OCI-LY7 (cell line): Measurements from ENCODE around the gene PLA2G4B.

ENCODE experiments used
- EZH2phosphoT487 ChIP-seq: fragments of 200-600 bp; sonication (generic); IDR thresholded peaks from 2 replicates; pipeline ENCODE4 v1.6.1; 2018; ENCODE audit warnings: low read depth, borderline replicate concordance, mild to moderate bottlenecking, mixed run types, antibody characterized with exemption, low read length, moderate library complexity, mixed read lengths
- TF ChIP-seq, protein P1 (sequence below): fragments of 200-600 bp; sonication (generic); conservative IDR thresholded peaks from 2 replicates; pipeline ENCODE4 v1.5.1; 2014; ENCODE audit warnings: mild to moderate bottlenecking, antibody characterized with exemption, low read length, moderate library complexity, mixed read lengths

DNA sequence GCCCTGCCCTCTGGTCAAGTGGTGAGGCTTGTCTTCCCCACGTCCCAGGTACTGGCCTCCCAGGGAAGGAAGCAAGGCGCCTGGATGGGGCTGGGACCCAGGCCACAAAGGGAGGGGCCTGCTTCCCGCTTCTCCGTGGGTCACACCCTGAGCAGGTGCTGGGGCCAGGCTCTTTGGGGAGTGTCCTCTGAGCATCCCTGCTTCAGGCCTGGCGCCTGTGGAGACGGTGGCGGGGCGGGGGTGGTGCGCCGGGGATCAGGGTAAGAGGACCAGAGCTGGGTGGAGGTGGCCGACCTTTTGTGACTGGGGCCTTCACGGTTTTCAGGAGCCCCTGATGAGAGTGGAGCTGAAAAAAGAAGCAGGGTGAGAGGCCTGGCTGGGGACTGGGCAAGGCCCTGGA, 3.6 kb downstream of the PLA2G4B start:
- TF ChIP-seq, protein P1, sequence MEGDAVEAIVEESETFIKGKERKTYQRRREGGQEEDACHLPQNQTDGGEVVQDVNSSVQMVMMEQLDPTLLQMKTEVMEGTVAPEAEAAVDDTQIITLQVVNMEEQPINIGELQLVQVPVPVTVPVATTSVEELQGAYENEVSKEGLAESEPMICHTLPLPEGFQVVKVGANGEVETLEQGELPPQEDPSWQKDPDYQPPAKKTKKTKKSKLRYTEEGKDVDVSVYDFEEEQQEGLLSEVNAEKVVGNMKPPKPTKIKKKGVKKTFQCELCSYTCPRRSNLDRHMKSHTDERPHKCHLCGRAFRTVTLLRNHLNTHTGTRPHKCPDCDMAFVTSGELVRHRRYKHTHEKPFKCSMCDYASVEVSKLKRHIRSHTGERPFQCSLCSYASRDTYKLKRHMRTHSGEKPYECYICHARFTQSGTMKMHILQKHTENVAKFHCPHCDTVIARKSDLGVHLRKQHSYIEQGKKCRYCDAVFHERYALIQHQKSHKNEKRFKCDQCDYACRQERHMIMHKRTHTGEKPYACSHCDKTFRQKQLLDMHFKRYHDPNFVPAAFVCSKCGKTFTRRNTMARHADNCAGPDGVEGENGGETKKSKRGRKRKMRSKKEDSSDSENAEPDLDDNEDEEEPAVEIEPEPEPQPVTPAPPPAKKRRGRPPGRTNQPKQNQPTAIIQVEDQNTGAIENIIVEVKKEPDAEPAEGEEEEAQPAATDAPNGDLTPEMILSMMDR = no peak
- no peak for TF ChIP-seq EZH2phosphoT487
